HG02763 (cell line): ENCODE measurements around the gene CSRNP2.
"Not testable (repeated sequence)": the region's sequence is repeated elsewhere in the genome, so short reads cannot be mapped to it uniquely, and the experiment has no call there.

Experiments
- ATAC-seq: cut with Tn5 transposase; IDR thresholded peaks from one replicate; pipeline ENCODE4 v1.9.1; 2021; ENCODE audit warnings: mild to moderate bottlenecking, moderate library complexity; ENCODE audit not compliant: unreplicated experiment

CSRNP2 gene

GRCh38 chr12:51083126-51083833 is at the start of gene CSRNP2:
Gene CSRNP2 (minus strand): TSS chr12:51083596. CDS start chr12:51076561, 7,035 bp downstream.
- peak; percentile 96 for ATAC-seq

- no peak for ATAC-seq
These were observed 49.3 kb upstream of the CSRNP2 start for GRCh38 chr12:51132693-51133092.

- no peak for ATAC-seq
These were observed 48.5 kb upstream of the CSRNP2 start for GRCh38 chr12:51131745-51132521.

- no peak for ATAC-seq
These were observed 45.5 kb upstream of the CSRNP2 start for GRCh38 chr12:51128919-51129318.

- ATAC-seq = no peak
These were observed 43.8 kb upstream of the CSRNP2 start for GRCh38 chr12:51127050-51127729.

- no peak for ATAC-seq
These were observed 42.9 kb upstream of the CSRNP2 start for GRCh38 chr12:51126297-51126696.

- ATAC-seq = no peak
These were observed 41.1 kb upstream of the CSRNP2 start for GRCh38 chr12:51124504-51124903.

- no peak for ATAC-seq
These were observed 39.4 kb upstream of the CSRNP2 start for GRCh38 chr12:51122844-51123243.

GRCh38 chr12:51118706-51119105 is 35.3 kb upstream of the CSRNP2 start:
- ATAC-seq = no peak

- no peak for ATAC-seq
These were observed 32.1 kb upstream of the CSRNP2 start for GRCh38 chr12:51115533-51115932.

- no peak for ATAC-seq
These were observed 24.7 kb upstream of the CSRNP2 start for GRCh38 chr12:51108136-51108535.

- no peak for ATAC-seq
These were observed 20.6 kb upstream of the CSRNP2 start for GRCh38 chr12:51103977-51104376.

- ATAC-seq = no peak
These were observed 15.2 kb upstream of the CSRNP2 start for GRCh38 chr12:51098611-51099010.

- no peak for ATAC-seq
These were observed 7.4 kb upstream of the CSRNP2 start for GRCh38 chr12:51090705-51091229.

- no peak for ATAC-seq
These were observed 4.4 kb upstream of the CSRNP2 start for GRCh38 chr12:51087818-51088217.

- ATAC-seq = no peak
These were observed 3.5 kb upstream of the CSRNP2 start for GRCh38 chr12:51086933-51087332.

GRCh38 chr12:51085757-51086156 is 2.4 kb upstream of the CSRNP2 start:
- no peak for ATAC-seq

- ATAC-seq = no peak
These were observed 753 bp downstream of the CSRNP2 start for GRCh38 chr12:51082561-51083125.

GRCh38 chr12:51081421-51081820 is 2.0 kb downstream of the CSRNP2 start:
- ATAC-seq = no peak

GRCh38 chr12:51080136-51080535 is 3.3 kb downstream of the CSRNP2 start:
- no peak for ATAC-seq

- not testable (repeated sequence) for ATAC-seq
These were observed 4.5 kb downstream of the CSRNP2 start for GRCh38 chr12:51078866-51079265.
